ENCODE measurements around the gene CUEDC2. TPM values are rescaled to one million over a fixed set of nuclear protein-coding genes. Genes with fewer than 3 reads are reported as not detected.

The CUEDC2 gene
- total RNA-seq, 1 donor, result 45.2 TPM

DNA sequence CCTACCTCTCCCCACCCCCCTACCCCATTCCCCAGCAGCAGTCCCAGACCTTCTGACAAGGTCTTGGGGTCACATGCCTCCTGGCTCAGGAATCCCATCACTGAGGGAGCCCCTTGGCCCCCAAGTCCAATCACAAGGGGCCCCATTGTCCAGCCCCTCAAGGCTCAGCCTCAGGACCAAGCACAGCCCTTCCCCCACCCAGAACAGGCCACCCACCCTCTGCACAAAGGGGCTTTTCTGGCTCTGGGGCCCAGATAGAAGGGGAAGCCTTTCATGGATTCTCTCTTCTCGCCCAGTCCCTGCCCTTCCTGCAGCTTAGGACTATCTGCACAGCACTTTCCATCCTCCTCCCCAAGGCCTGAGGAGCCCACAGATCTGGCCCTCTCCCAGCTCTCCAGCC is 6.9 kb downstream of the CUEDC2 start:
- DNase-seq (ENCODE audit: low read depth in 2 of 3, low spot score in 2 of 3), result no peak

- no peak for DNase-seq (ENCODE audit: low read depth in 2 of 3, low spot score in 2 of 3)
Measured at GRCh38 chr10:102424916-102425315, 7.5 kb downstream of the CUEDC2 start.

GRCh38 chr10:102424145-102424544 is 8.2 kb downstream of the CUEDC2 start:
- no peak for DNase-seq (ENCODE audit: low read depth in 2 of 3, low spot score in 2 of 3)

DNA sequence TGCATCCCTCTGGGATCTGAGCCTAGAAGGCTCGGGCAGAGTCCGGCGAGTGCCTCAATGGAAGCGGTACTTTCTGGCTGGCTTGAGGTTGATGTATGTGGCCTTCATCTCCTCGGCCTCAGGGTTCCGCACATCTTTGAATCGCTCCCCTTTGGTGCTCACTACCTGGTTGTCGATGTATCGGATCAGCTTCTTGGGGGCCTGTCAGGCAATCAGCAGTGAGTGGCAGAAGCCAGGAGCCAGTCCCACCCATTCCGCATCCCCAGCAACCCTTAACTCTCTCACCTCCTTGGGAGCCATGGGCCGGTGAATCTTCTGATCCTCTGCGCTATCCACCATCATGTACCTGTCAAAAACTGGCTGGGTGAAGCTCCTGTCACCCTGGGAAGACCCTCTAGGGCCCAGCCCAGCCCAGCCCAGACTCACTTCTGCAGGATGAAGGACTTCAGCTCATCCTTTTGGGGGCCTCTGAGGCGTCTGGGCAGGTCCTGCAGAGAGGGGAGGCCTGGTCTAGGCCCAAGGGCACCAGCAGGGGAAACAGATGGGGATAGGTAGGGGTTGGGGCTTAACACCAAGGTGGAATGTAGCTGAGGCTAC is 8.9 kb downstream of the CUEDC2 start:
- no peak for DNase-seq (ENCODE audit: low read depth in 2 of 3, low spot score in 2 of 3)

- DNase-seq (ENCODE audit: low read depth in 2 of 3, low spot score in 2 of 3), result peak in 2 of 3 donors; percentile 56 to 67
Measured at GRCh38 chr10:102422545-102423129, 9.7 kb downstream of the CUEDC2 start.

GRCh38 chr10:102421757-102422512 is 10.4 kb downstream of the CUEDC2 start:
- no peak for DNase-seq (ENCODE audit: low read depth in 2 of 3, low spot score in 2 of 3)

DNA sequence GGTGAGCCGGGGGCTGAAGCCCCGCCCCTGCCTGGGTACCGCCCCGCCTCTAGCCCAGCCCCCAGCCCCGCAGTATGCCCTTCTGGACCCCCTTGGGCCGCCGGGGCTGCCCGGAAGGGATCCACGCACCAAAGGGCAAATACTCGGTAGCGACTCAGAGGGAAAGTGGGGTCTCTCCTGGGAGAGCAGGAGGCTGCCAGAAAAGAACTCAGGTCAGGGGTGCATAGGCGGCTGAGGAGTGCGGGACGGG is 10.9 kb downstream of the CUEDC2 start:
- DNase-seq (ENCODE audit: low read depth in 2 of 3, low spot score in 2 of 3), result no peak

DNA sequence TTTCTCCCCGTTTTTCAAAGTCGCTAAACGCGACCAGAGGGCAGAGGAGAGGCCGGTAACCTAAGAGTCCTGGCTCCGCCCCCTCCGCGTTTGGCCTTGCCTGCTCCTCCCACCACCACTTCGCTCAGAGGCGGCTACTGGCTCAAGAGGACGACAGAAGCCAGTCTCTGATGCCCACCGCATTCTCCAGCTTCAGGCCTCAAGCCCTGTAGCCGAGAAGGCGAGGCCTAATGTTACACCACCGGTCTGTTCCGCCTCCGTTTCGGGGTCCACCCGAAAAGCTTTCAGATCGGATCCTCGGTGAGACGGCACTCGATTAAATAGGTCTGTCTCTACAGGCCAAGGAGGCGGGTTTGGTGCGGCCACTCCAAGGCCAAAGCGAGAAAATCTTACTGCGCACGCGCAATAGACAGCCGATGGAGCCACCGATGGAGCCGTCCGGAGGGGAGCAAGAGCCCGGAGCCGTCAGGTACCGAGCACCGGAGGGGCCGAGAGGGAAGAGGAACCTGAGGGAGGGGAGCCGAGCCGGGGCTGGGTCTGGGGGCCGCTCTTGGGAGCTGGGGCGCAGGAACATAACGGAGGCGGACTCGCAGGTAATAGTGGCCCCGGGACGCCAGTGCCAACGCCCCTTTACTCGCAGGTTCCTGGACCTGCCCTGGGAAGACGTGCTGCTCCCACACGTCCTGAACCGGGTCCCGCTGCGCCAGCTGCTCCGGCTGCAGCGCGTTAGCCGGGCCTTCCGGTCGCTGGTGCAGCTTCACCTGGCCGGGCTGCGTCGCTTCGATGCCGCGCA is 11.5 kb downstream of the CUEDC2 start, which contains the start of gene FBXL15:
Gene FBXL15, plus strand, starts transcription at position 123 of the 793 bp plus-strand sequence. Its CDS starts 294 bp downstream, at position 417.
- DNase-seq (ENCODE audit: low read depth in 2 of 3, low spot score in 2 of 3), result peak; percentile 82 to 99 (median 97)

- no peak for DNase-seq (ENCODE audit: low read depth in 2 of 3, low spot score in 2 of 3)
Measured at GRCh38 chr10:102420181-102420713, 12.1 kb downstream of the CUEDC2 start.

DNA sequence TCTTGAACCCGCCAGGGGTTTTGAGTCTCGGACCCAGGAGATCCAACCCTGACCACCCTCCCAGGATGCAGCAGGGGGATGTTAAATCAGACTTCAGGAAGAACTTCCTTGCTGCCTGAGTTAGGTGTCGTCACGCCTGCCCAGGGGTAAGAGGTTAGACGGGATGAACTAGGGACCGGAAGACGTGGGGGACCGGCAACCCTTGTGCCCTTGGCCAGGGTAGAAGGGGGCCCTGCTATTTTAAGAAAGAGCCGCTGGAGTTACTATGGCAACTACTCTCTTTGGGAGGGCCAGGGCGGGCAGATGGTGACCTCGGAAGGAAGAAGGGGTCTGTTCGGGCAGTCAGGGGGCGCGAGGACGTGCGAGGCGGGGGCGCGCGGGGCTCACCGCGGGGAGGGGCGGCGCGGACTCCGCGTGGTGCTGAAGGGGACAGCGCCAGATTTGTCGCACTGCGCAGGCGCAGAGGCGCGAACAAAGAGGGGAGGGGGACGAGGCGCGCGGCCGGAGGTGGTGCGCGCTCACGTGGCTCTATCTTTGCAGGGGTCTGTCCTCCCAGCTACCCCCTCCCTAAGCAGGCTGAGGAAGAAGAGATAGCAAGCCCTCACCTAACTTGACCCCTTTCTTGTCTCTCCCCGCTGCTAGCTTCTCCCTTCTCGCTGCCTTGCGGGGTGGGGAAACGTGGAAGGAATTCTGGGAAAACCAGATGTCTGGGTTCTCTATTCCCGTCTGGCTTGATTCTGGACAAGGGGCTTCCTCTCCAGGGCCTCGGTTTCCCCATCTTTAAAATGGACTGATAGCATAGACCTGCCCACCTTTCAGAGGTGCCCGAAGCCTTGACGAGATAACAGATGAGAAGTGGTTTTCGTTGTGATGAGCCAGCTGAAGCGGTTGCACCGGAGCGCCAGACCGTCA is 12.8 kb downstream of the CUEDC2 start:
- peak in 2 of 3 donors; percentile 60 to 65 for DNase-seq (ENCODE audit: low read depth in 2 of 3, low spot score in 2 of 3)

DNA sequence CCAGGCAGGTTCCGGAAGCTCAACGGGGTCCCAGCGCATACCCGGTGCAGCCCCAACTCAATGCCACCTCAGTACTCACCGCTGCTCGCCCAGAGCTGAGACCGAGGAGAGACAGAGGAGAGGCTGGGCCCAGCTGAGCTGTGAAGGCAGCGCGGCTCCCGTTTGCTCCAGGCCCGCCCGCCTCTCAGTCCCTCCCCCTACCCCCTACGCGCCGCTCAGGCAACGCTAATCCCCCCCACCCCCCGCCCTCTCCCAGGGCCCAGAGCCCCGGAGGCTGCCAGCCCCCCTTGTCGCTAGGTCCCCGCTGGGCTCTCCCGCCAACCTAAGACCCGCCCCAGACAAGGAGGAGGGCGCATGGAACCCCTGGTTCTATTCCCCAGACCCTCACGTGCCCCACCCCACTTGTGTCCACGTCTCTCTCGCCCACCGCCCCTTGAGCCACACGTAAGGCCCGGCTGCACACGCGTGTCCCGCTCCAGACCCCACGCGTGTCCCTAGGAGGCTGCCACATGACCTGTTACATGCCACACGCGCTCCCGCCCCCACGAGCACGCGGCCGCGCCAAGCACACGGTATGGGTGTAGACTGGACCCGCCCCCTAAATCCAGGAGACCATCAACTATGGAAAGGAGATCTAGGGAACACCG is 13.6 kb downstream of the CUEDC2 start, which contains the start of gene PSD:
Gene PSD, minus strand, starts transcription at position 164 of the 647 bp plus-strand sequence. CDS start 1,747 bp downstream, outside the sequence.
- no peak for DNase-seq (ENCODE audit: low read depth in 2 of 3, low spot score in 2 of 3)

GRCh38 chr10:102416695-102417094 is 15.7 kb downstream of the CUEDC2 start:
- no peak for DNase-seq (ENCODE audit: low read depth in 2 of 3, low spot score in 2 of 3)

DNA sequence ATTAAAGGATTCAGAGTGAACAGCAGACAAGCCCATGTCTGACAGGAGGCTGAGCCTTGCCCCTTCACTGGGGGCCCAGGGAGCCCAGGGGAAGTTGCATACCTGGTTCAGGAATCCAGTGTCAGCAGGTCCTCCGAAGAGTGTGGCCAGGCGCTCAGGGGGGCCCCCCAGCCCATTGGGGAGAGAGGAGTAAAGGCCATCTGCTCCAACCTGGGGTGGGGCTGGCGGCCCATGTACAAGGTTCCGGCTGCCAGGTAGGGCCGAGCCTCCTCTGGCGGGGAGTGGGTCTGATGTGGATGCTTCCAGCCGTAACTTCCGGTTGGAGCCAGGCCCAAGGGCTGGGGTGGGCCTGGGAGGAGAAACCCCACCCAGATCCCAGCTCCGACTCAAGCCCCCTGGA is 16.1 kb downstream of the CUEDC2 start:
- no peak for DNase-seq (ENCODE audit: low read depth in 2 of 3, low spot score in 2 of 3)

GRCh38 chr10:102414749-102415148 is 17.6 kb downstream of the CUEDC2 start:
- no peak for DNase-seq (ENCODE audit: low read depth in 2 of 3, low spot score in 2 of 3)

- DNase-seq (ENCODE audit: low read depth in 2 of 3, low spot score in 2 of 3), result no peak
Measured at GRCh38 chr10:102413806-102414561, 18.4 kb downstream of the CUEDC2 start.

DNA sequence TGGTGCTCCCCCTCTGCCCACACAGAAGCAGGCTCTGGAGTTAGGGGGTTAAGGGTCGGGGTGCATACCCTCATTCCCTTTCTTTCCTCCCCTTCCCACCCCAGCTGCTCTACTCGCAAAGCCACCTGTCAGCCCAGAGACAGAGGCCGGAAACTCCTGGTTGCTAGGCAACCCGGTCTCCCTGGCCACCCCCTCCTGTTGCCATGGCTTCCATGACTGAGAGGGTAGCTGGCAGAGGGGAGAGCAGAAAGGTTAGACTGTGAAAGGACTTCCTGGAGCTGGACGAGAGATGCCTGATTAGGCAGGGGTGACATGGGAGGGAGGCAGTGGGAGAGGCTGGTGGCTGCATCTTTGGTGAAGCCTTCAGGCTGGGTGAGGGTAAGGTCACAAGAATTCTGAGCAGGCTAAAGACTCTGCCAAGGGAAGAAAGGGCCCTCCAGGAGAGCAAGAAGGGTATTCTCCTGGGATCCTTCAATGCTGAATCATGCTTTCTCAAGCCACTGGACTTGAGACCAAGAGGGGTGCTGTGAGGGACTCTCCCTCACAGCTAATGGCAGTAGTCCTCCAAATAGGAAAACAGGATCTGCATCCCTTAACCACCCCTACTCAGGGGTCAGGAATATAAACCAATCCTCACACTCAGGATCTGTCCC is 19.2 kb downstream of the CUEDC2 start:
- DNase-seq (ENCODE audit: low read depth in 2 of 3, low spot score in 2 of 3), result no peak

DNA sequence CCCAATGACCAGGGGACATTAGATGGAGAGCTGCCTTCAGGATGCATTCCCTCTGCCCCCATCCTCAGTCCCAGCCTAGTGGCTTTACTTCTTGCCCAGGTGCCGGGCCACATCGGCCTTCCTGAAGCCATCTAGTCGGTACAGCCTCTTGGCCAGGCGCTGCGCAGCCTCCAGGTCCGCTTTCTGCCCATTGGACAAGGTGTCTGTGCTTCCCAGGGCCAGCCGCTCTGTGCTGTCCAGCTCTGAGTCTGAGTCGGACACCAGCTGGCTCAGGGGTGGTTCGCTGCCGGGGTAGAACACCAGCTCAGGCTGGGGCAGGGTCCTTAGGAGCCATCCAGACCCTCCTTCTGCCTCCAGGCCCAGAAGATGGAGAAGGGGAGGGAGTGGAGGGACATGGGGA is 20.1 kb downstream of the CUEDC2 start:
- no peak for DNase-seq (ENCODE audit: low read depth in 2 of 3, low spot score in 2 of 3)
